ENCODE data around the gene MALSU1.
"Not testable (repeated sequence)": the region's sequence is repeated elsewhere in the genome, so short reads cannot be mapped to it uniquely, and the experiment has no call there.

Gene MALSU1

DNA sequence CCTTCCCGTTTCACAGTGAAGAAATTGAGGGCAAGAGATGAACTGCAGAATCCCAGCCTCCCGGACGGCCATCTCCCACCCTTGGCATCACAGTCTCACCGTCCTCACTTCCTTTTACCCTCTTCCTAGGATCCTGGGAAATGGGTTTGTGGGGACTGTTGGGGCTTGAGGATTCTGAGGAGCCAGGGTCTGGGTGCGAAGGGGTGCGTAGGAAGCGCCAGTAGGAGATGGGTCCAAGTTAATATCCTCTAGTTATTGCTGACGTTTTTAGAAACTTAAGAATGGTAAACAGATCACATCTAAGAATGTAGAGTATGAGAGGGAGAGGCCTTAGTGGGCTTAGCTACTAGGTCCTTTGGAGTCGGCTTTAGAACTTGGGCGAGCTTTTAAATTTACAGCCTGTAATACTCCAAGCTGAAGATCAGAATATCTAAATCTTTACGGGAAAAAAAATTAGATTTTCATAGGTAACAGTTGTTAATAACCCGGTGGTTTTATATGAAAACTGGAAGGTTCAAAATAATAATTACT is 696 bp downstream of the MALSU1 start:
- H3K4me3 ChIP-seq (ENCODE audit: low read depth in 1 of 2, low read length in 2 of 2): peak overlapping the region; percentile 86 to 91
- H3K36me3 ChIP-seq (ENCODE audit: control insufficient read depth in 1 of 2, insufficient read depth in 2 of 2, low read length in 2 of 2): peaks cover 7 to 11% of the 10 kb centered on the region in 2 donors
- peak overlapping the region; percentile 81 to 86 for H3K9ac ChIP-seq (ENCODE audit: low read depth in 1 of 2, low read length in 2 of 2)
- no peak overlapping the region for H3K27ac ChIP-seq (ENCODE audit: low read depth, low read length)
- H3K4me1 ChIP-seq (ENCODE audit: control insufficient read depth in 1 of 2, insufficient read depth in 2 of 2, low read length in 2 of 2): peaks cover 16% of the 10 kb centered on the region in 2 donors
- no peaks in the 10 kb centered on the region for H3K9me3 ChIP-seq (ENCODE audit: control insufficient read depth in 1 of 2, low read length in 2 of 2)
- H3K27me3 ChIP-seq (ENCODE audit: control insufficient read depth in 1 of 2, insufficient read depth in 2 of 2, low read length in 2 of 2): no peaks in the 10 kb centered on the region

DNA sequence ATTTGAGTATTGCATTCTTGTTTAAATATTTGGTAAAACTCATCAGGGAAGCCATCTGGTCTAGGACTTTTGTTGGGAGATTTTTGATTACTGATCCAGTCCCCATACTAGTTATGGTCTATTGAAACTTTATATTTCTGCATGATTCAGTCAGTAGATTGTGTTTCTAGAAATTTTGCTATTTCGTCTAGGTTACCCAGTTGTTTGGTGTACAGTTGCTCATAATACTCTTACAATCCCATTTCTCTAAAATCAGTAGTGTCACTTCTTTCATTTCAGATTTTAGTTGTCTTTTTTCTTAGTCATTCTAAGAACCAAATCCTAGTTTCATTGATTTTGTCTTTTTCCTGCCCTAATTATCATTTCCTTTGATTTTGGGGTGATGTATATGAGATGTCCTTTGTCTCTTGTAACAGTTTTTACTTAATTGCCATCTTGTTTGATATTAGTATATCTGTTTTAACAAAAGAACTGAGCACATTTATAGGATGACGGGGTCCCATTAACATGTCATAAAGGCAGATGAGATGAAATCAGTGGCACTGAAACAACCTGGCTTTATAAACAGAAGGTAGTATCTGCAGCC is 7.9 kb downstream of the MALSU1 start:
- Histone ChIP-seq H3K4me1 (ENCODE audit: control insufficient read depth in 1 of 2, insufficient read depth in 2 of 2, low read length in 2 of 2) (no peaks in the 10 kb centered on the region), H3K9ac (ENCODE audit: low read depth in 1 of 2, low read length in 2 of 2) (no peak overlapping the region), H3K27ac (ENCODE audit: low read depth, low read length) (no peak overlapping the region), H3K4me3 (ENCODE audit: low read depth in 1 of 2, low read length in 2 of 2) (no peak overlapping the region), H3K36me3 (ENCODE audit: control insufficient read depth in 1 of 2, insufficient read depth in 2 of 2, low read length in 2 of 2) (peaks cover 22 to 38% of the 10 kb centered on the region in 2 donors), H3K9me3 (ENCODE audit: control insufficient read depth in 1 of 2, low read length in 2 of 2) (no peaks in the 10 kb centered on the region), H3K27me3 (ENCODE audit: control insufficient read depth in 1 of 2, insufficient read depth in 2 of 2, low read length in 2 of 2) (no peaks in the 10 kb centered on the region)

- no peaks in the 10 kb centered on the region for H3K27me3 ChIP-seq (ENCODE audit: control insufficient read depth in 1 of 2, insufficient read depth in 2 of 2, low read length in 2 of 2)
- H3K36me3 ChIP-seq (ENCODE audit: control insufficient read depth in 1 of 2, insufficient read depth in 2 of 2, low read length in 2 of 2): peaks cover 16 to 32% of the 10 kb centered on the region in 2 donors
- H3K9me3 ChIP-seq (ENCODE audit: control insufficient read depth in 1 of 2, low read length in 2 of 2): no peaks in the 10 kb centered on the region
Observed at GRCh38 chr7:23308754-23309153, 9.6 kb downstream of the MALSU1 start.

DNA sequence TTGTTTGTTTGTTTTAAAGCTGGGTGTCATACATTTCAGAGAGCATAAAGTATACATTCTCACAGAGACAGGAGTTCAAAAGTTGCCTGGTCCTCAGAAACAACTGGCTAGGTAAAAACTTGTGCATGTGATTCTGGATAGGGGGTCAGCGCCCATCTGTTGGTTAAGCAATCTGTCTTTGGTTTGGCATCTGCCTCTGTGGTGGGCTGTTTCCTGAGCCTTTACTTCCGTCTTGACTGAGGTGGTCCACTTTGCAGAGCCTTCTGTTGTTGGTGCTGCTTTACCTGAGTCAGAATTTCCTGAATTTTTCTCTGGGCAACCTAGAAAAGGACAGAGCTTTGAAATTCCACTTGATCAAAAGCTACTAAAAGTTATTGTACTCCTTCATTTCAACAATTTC is 13.0 kb downstream of the MALSU1 start:
- H3K36me3 ChIP-seq (ENCODE audit: control insufficient read depth in 1 of 2, insufficient read depth in 2 of 2, low read length in 2 of 2): peaks cover 16 to 32% of the 10 kb centered on the region in 2 donors
- not testable (repeated sequence) for H3K9ac ChIP-seq (ENCODE audit: low read depth in 1 of 2, low read length in 2 of 2); H3K27ac ChIP-seq (ENCODE audit: low read depth, low read length); H3K4me3 ChIP-seq (ENCODE audit: low read depth in 1 of 2, low read length in 2 of 2); H3K27me3 ChIP-seq (ENCODE audit: control insufficient read depth in 1 of 2, insufficient read depth in 2 of 2, low read length in 2 of 2); H3K9me3 ChIP-seq (ENCODE audit: control insufficient read depth in 1 of 2, low read length in 2 of 2); H3K4me1 ChIP-seq (ENCODE audit: control insufficient read depth in 1 of 2, insufficient read depth in 2 of 2, low read length in 2 of 2)

More at GRCh38 chr7:23308754-23309153, 9.6 kb downstream of the MALSU1 start:
- H3K9ac ChIP-seq (ENCODE audit: low read depth in 1 of 2, low read length in 2 of 2): no peak overlapping the region
- no peak overlapping the region for H3K4me3 ChIP-seq (ENCODE audit: low read depth in 1 of 2, low read length in 2 of 2)
- H3K4me1 ChIP-seq (ENCODE audit: control insufficient read depth in 1 of 2, insufficient read depth in 2 of 2, low read length in 2 of 2): no peaks in the 10 kb centered on the region
- no peak overlapping the region for H3K27ac ChIP-seq (ENCODE audit: low read depth, low read length)

GRCh38 chr7:23315366-23315765 is 16.2 kb downstream of the MALSU1 start:
- H3K4me1 ChIP-seq (ENCODE audit: control insufficient read depth in 1 of 2, insufficient read depth in 2 of 2, low read length in 2 of 2): no peaks in the 10 kb centered on the region
- no peak overlapping the region for H3K4me3 ChIP-seq (ENCODE audit: low read depth in 1 of 2, low read length in 2 of 2)
- H3K9ac ChIP-seq (ENCODE audit: low read depth in 1 of 2, low read length in 2 of 2): no peak overlapping the region
- H3K27ac ChIP-seq (ENCODE audit: low read depth, low read length): no peak overlapping the region
- H3K9me3 ChIP-seq (ENCODE audit: control insufficient read depth in 1 of 2, low read length in 2 of 2): no peaks in the 10 kb centered on the region
- H3K36me3 ChIP-seq (ENCODE audit: control insufficient read depth in 1 of 2, insufficient read depth in 2 of 2, low read length in 2 of 2): peaks cover 0 to 4% of the 10 kb centered on the region in 2 donors
- no peaks in the 10 kb centered on the region for H3K27me3 ChIP-seq (ENCODE audit: control insufficient read depth in 1 of 2, insufficient read depth in 2 of 2, low read length in 2 of 2)

DNA sequence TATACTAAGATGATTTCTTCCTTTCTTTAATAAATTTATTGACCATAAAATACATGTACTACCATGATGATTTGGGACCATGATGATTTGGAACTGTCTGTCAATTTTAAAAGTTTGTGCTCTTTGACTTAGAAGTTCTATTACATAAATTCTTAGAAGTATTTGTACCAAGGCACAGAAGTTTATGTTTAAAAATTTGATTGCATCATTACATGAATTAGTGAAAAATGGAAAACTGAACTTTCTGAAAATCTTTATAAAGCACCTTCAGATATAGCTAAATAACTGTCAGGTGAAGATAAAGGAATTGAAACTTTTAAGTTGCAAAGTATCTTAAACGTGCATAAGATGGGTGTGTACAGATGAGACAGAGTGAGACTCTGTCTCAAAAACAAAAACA is 32.0 kb downstream of the MALSU1 start:
- Histone ChIP-seq H3K9me3 (ENCODE audit: control insufficient read depth in 1 of 2, low read length in 2 of 2) (no peaks in the 10 kb centered on the region), H3K27me3 (ENCODE audit: control insufficient read depth in 1 of 2, insufficient read depth in 2 of 2, low read length in 2 of 2) (no peaks in the 10 kb centered on the region), H3K27ac (ENCODE audit: low read depth, low read length) (no peak overlapping the region), H3K36me3 (ENCODE audit: control insufficient read depth in 1 of 2, insufficient read depth in 2 of 2, low read length in 2 of 2) (no peaks in the 10 kb centered on the region), H3K4me1 (ENCODE audit: control insufficient read depth in 1 of 2, insufficient read depth in 2 of 2, low read length in 2 of 2) (peaks cover 10 to 31% of the 10 kb centered on the region in 2 donors), H3K4me3 (ENCODE audit: low read depth in 1 of 2, low read length in 2 of 2) (no peak overlapping the region), H3K9ac (ENCODE audit: low read depth in 1 of 2, low read length in 2 of 2) (no peak overlapping the region)

- Histone ChIP-seq H3K9ac (ENCODE audit: low read depth in 1 of 2, low read length in 2 of 2) (no peak overlapping the region), H3K27ac (ENCODE audit: low read depth, low read length) (no peak overlapping the region), H3K4me1 (ENCODE audit: control insufficient read depth in 1 of 2, insufficient read depth in 2 of 2, low read length in 2 of 2) (peaks cover 10 to 31% of the 10 kb centered on the region in 2 donors), H3K27me3 (ENCODE audit: control insufficient read depth in 1 of 2, insufficient read depth in 2 of 2, low read length in 2 of 2) (no peaks in the 10 kb centered on the region), H3K4me3 (ENCODE audit: low read depth in 1 of 2, low read length in 2 of 2) (no peak overlapping the region), H3K9me3 (ENCODE audit: control insufficient read depth in 1 of 2, low read length in 2 of 2) (no peaks in the 10 kb centered on the region), H3K36me3 (ENCODE audit: control insufficient read depth in 1 of 2, insufficient read depth in 2 of 2, low read length in 2 of 2) (no peaks in the 10 kb centered on the region)
Observed at GRCh38 chr7:23332193-23332592, 33.1 kb downstream of the MALSU1 start.

DNA sequence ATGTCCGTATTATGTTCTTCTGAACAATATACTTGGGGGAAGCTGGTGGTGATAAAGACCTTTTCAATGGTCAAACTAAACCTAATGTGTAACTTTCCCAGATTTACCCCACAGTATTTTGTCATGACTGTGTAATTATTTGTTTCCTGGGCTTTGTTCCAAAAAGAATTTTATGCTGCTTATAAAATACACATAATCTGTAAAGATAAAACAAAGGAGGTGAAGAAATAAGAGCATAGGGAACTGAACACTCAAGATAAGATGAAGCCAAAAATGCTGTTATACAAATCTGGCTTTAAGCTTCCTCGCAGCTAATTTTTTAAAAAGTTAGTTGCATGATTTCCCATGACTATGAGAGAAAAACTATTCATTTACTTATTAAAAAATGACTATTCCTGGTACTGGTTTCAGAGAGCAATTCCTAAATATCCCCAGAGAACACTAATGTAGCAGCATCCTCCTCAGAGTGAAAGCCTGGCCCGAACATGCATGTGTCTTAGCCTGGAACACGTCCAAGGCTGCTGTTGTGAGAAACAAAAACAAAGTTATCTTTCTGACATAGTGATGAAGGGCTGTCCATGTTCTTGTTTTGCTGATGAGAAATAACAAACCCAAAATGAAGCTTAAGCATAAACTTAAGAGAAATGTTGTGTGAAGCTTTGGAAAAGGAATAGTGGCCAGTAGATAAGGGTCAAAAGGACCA is 33.9 kb downstream of the MALSU1 start:
- no peak overlapping the region for H3K27ac ChIP-seq (ENCODE audit: low read depth, low read length)
- H3K9ac ChIP-seq (ENCODE audit: low read depth in 1 of 2, low read length in 2 of 2): no peak overlapping the region
- H3K9me3 ChIP-seq (ENCODE audit: control insufficient read depth in 1 of 2, low read length in 2 of 2): no peaks in the 10 kb centered on the region
- H3K4me3 ChIP-seq (ENCODE audit: low read depth in 1 of 2, low read length in 2 of 2): no peak overlapping the region
- no peaks in the 10 kb centered on the region for H3K27me3 ChIP-seq (ENCODE audit: control insufficient read depth in 1 of 2, insufficient read depth in 2 of 2, low read length in 2 of 2)
- peaks cover 10 to 31% of the 10 kb centered on the region in 2 donors for H3K4me1 ChIP-seq (ENCODE audit: control insufficient read depth in 1 of 2, insufficient read depth in 2 of 2, low read length in 2 of 2)
- no peaks in the 10 kb centered on the region for H3K36me3 ChIP-seq (ENCODE audit: control insufficient read depth in 1 of 2, insufficient read depth in 2 of 2, low read length in 2 of 2)

GRCh38 chr7:23333671-23334246 is 34.6 kb downstream of the MALSU1 start:
- H3K27me3 ChIP-seq (ENCODE audit: control insufficient read depth in 1 of 2, insufficient read depth in 2 of 2, low read length in 2 of 2): no peaks in the 10 kb centered on the region
- H3K9ac ChIP-seq (ENCODE audit: low read depth in 1 of 2, low read length in 2 of 2): no peak overlapping the region
- peaks cover 10 to 31% of the 10 kb centered on the region in 2 donors for H3K4me1 ChIP-seq (ENCODE audit: control insufficient read depth in 1 of 2, insufficient read depth in 2 of 2, low read length in 2 of 2)
- no peaks in the 10 kb centered on the region for H3K9me3 ChIP-seq (ENCODE audit: control insufficient read depth in 1 of 2, low read length in 2 of 2)
- no peaks in the 10 kb centered on the region for H3K36me3 ChIP-seq (ENCODE audit: control insufficient read depth in 1 of 2, insufficient read depth in 2 of 2, low read length in 2 of 2)
- no peak overlapping the region for H3K27ac ChIP-seq (ENCODE audit: low read depth, low read length)
- H3K4me3 ChIP-seq (ENCODE audit: low read depth in 1 of 2, low read length in 2 of 2): no peak overlapping the region

GRCh38 chr7:23334482-23335056 is 35.4 kb downstream of the MALSU1 start:
- no peak overlapping the region for H3K4me3 ChIP-seq (ENCODE audit: low read depth in 1 of 2, low read length in 2 of 2)
- H3K36me3 ChIP-seq (ENCODE audit: control insufficient read depth in 1 of 2, insufficient read depth in 2 of 2, low read length in 2 of 2): no peaks in the 10 kb centered on the region
- no peaks in the 10 kb centered on the region for H3K9me3 ChIP-seq (ENCODE audit: control insufficient read depth in 1 of 2, low read length in 2 of 2)
- peaks cover under 1 to 4% of the 10 kb centered on the region in 2 donors for H3K27me3 ChIP-seq (ENCODE audit: control insufficient read depth in 1 of 2, insufficient read depth in 2 of 2, low read length in 2 of 2)
- H3K4me1 ChIP-seq (ENCODE audit: control insufficient read depth in 1 of 2, insufficient read depth in 2 of 2, low read length in 2 of 2): peaks cover 10 to 31% of the 10 kb centered on the region in 2 donors
- no peak overlapping the region for H3K9ac ChIP-seq (ENCODE audit: low read depth in 1 of 2, low read length in 2 of 2)
- no peak overlapping the region for H3K27ac ChIP-seq (ENCODE audit: low read depth, low read length)
